SK-N-SH (cell line): Measurements from ENCODE around the gene DROSHA. TPM values are rescaled to one million over a fixed set of nuclear protein-coding genes. Genes with fewer than 3 reads are reported as not detected.

ENCODE experiments used
- CTCF ChIA-PET: fragments of 300-600, 350-600 bp; formaldehyde crosslinking; extraction: SDS; loops from one replicate; lab custom pipeline; 2021; lab: Yijun Ruan, JAX
- POLR2A ChIA-PET: fragments of 350-600 bp; sonication (Branson Sonifier 250); formaldehyde crosslinking; extraction: SDS; loops from one replicate; lab custom pipeline; 2020; ENCODE audit warnings: antibody characterized with exemption, inconsistent platforms; lab: Yijun Ruan, JAX
- DNase-seq: peaks from one replicate; pipeline ENCODE4 v3.0.0; 2012
- H2AFZ ChIP-seq: fragments of 200-600 bp; sonication (generic); 2 replicates; pipeline ENCODE4 v1.8.1; 2016; ENCODE audit warnings: antibody characterized with exemption, mild to moderate bottlenecking, low read depth
- H3F3A ChIP-seq: fragments of 200-600 bp; sonication (generic); replicated peaks from 2 replicates; pipeline ENCODE3; 2016; ENCODE audit warnings: antibody characterized with exemption, mild to moderate bottlenecking; ENCODE audit not compliant: insufficient read depth
- H3K27ac ChIP-seq, 2 experiments: fragments of 200-500 bp in 1 of 2; fragments of 200-600 bp in 1 of 2; sonication (Bioruptor generic) in 1 of 2; sonication (generic), shearing (Covaris generic) in 1 of 2; 2 replicates each; pipeline versions ENCODE4 v1.5.1 to v1.6.1; 2014 to 2016; ENCODE audit warnings: low read depth in 2 of 2, inconsistent platforms in 1 of 2, low read length in 1 of 2, mild to moderate bottlenecking in 1 of 2, mixed read lengths in 1 of 2
- H3K27me3 ChIP-seq: fragments of 200-600 bp; sonication (generic), shearing (Covaris generic); 2 replicates; pipeline ENCODE4 v1.6.1; 2016; ENCODE audit warnings: mixed run types; ENCODE audit not compliant: insufficient read depth
- H3K36me3 ChIP-seq, 2 experiments: fragments of 200-500 bp in 1 of 2; fragments of 200-600 bp in 1 of 2; sonication (Bioruptor generic) in 1 of 2; sonication (generic) in 1 of 2; replicated peaks in 1 of 2; 2 replicates each; pipeline versions ENCODE3 to v1.5.1; 2014 to 2016; ENCODE audit warnings: low read length in 1 of 2, mild to moderate bottlenecking in 1 of 2; ENCODE audit not compliant: insufficient read depth in 2 of 2, control insufficient read depth in 1 of 2
- H3K4me1 ChIP-seq, 2 experiments: fragments of 200-500 bp in 1 of 2; fragments of 200-600 bp in 1 of 2; sonication (Bioruptor generic) in 1 of 2; sonication (generic), shearing (Covaris generic) in 1 of 2; 2 replicates each; pipeline versions ENCODE4 v1.5.1 to v1.6.1; 2014 to 2016; ENCODE audit warnings: low read depth in 1 of 2, low read length in 1 of 2, mixed run types in 1 of 2; ENCODE audit not compliant: insufficient read depth in 2 of 2, control insufficient read depth in 1 of 2
- H3K4me2 ChIP-seq: fragments of 200-600 bp; sonication (generic), shearing (Covaris generic); 2 replicates; pipeline ENCODE4 v1.6.1; 2017; ENCODE audit warnings: mixed run types
- H3K4me3 ChIP-seq, 2 experiments: fragments of 200-500 bp in 1 of 2; fragments of 200-600 bp in 1 of 2; sonication (Bioruptor generic) in 1 of 2; sonication (generic), shearing (Covaris generic) in 1 of 2; 2 replicates each; pipeline versions ENCODE4 v1.5.1 to v1.8.1; 2014 to 2016; ENCODE audit warnings: low read depth in 2 of 2, inconsistent platforms in 1 of 2, low read length in 1 of 2, mild to moderate bottlenecking in 1 of 2, mixed read lengths in 1 of 2, moderate library complexity in 1 of 2
- H3K79me2 ChIP-seq: fragments of 200-600 bp; sonication (generic); 2 replicates; pipeline ENCODE4 v1.8.1; 2017; ENCODE audit warnings: mild to moderate bottlenecking; ENCODE audit not compliant: insufficient read depth
- H3K9ac ChIP-seq: fragments of 200-600 bp; sonication (generic); 2 replicates; pipeline ENCODE4 v1.6.1; 2017; ENCODE audit warnings: mixed run types
- H3K9me2 ChIP-seq: fragments of 200-600 bp; sonication (generic); 2 replicates; pipeline ENCODE4 v1.6.1; 2017; ENCODE audit warnings: mixed run types
- H3K9me3 ChIP-seq: fragments of 200-600 bp; sonication (generic); 2 replicates; pipeline ENCODE4 v1.6.1; 2017; ENCODE audit warnings: mixed run types, mild to moderate bottlenecking, moderate library complexity
- H4K20me1 ChIP-seq: fragments of 200-600 bp; sonication (generic); 2 replicates; pipeline ENCODE4 v1.6.1; 2017; ENCODE audit warnings: mild to moderate bottlenecking, mixed run types; ENCODE audit not compliant: insufficient read depth
- FOSL2 ChIP-seq: IDR thresholded peaks from 2 replicates; pipeline ENCODE4 v1.4.0; 2012; ENCODE audit warnings: low read depth, mild to moderate bottlenecking, moderate library complexity, borderline replicate concordance
- FOXJ3 ChIP-seq: sonication (generic); formaldehyde crosslinking; IDR thresholded peaks from 2 replicates; pipeline ENCODE4 v1.5.1; 2020; ENCODE audit warnings: mild to moderate bottlenecking, missing genetic modification reagents
- FOXM1 ChIP-seq: IDR thresholded peaks from 2 replicates; pipeline ENCODE4 v1.4.0; 2012; ENCODE audit warnings: low read depth, mild to moderate bottlenecking
- JUND ChIP-seq: IDR thresholded peaks from 2 replicates; pipeline ENCODE4 v1.4.0; 2012
- MEF2A ChIP-seq: IDR thresholded peaks from 2 replicates; pipeline ENCODE4 v1.4.0; 2012; ENCODE audit warnings: low read depth, borderline replicate concordance
- MXI1 ChIP-seq: IDR thresholded peaks from 2 replicates; pipeline ENCODE4 v1.6.1; 2012; ENCODE audit warnings: mild to moderate bottlenecking, low read depth, low read length, improper control_type of control experiment
- NRF1 ChIP-seq: IDR thresholded peaks from 2 replicates; pipeline ENCODE4 v1.6.1; 2012; ENCODE audit warnings: low read depth, mild to moderate bottlenecking, low read length
- POLR2AphosphoS5 ChIP-seq: IDR thresholded peaks from 2 replicates; pipeline ENCODE4 v1.6.1; 2012; ENCODE audit warnings: low read depth, low read length
- RXRA ChIP-seq: IDR thresholded peaks from 2 replicates; pipeline ENCODE4 v1.4.0; 2012; ENCODE audit warnings: low read depth, mild to moderate bottlenecking, borderline replicate concordance
- SMC3 ChIP-seq: IDR thresholded peaks from 2 replicates; pipeline ENCODE4 v1.6.1; 2012; ENCODE audit warnings: low read depth, low read length, improper control_type of control experiment
- TAF1 ChIP-seq: IDR thresholded peaks from 2 replicates; pipeline ENCODE4 v1.6.1; 2012; ENCODE audit warnings: low read depth, mild to moderate bottlenecking, low read length, moderate library complexity, borderline replicate concordance
- TCF12 ChIP-seq: IDR thresholded peaks from 2 replicates; pipeline ENCODE4 v1.4.0; 2012
- YY1 ChIP-seq: IDR thresholded peaks from 2 replicates; pipeline ENCODE4 v1.4.0; 2012; ENCODE audit warnings: low read depth, mild to moderate bottlenecking
- ZBTB33 ChIP-seq: IDR thresholded peaks from 2 replicates; pipeline ENCODE4 v1.4.0; 2012; ENCODE audit warnings: low read depth, borderline replicate concordance
- polyA plus RNA-seq, 3 experiments: library from polyadenylated mRNA; depleted of rRNA; stranded (reverse); fragments of >200 nt; gene quantifications; 2 replicates each; pipeline ENCODE4 v1.2.3, GENCODE V29; 2012
- TF ChIP-seq, protein P1 (sequence below): fragments of 150-350 bp; IDR thresholded peaks from 2 replicates; pipeline ENCODE4 v1.6.1; 2017; ENCODE audit warnings: antibody characterized with exemption, low read length, low read depth, borderline replicate concordance
- TF ChIP-seq, protein P2 (sequence below): IDR thresholded peaks from 2 replicates; pipeline ENCODE4; 2012
- TF ChIP-seq, protein P3 (sequence below): IDR thresholded peaks from 2 replicates; pipeline ENCODE4 v1.6.1; 2012; ENCODE audit warnings: mild to moderate bottlenecking, low read depth, low read length, moderate library complexity

The DROSHA gene
- polyA plus RNA-seq, 1 of the 3 experiments (the other 2 are of a cell fraction) = 49.3 TPM

- Histone ChIP-seq H3K9me2 (no peaks in the 10 kb centered on the region), H3K27ac (peak overlapping the region in 1 of 2 experiments; percentile 9; a peak in 1 of 4 replicates), H3F3A (peaks cover 3% of the 10 kb centered on the region), H3K27me3 (no peaks in the 10 kb centered on the region), H2AFZ (no peak overlapping the region), H3K4me1 (peaks cover 0 to 13% of the 10 kb centered on the region in 2 experiments; a peak in 1 of 4 replicates), H3K9ac (no peak overlapping the region), H3K9me3 (no peaks in the 10 kb centered on the region), H3K36me3 (peaks cover 38 to 46% of the 10 kb centered on the region in 2 experiments), H4K20me1 (no peaks in the 10 kb centered on the region), H3K79me2 (no peaks in the 10 kb centered on the region), H3K4me2 (no peak overlapping the region), H3K4me3 (no peak overlapping the region)
- TF ChIP-seq, protein P1, sequence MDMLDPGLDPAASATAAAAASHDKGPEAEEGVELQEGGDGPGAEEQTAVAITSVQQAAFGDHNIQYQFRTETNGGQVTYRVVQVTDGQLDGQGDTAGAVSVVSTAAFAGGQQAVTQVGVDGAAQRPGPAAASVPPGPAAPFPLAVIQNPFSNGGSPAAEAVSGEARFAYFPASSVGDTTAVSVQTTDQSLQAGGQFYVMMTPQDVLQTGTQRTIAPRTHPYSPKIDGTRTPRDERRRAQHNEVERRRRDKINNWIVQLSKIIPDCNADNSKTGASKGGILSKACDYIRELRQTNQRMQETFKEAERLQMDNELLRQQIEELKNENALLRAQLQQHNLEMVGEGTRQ = no peak
- TF ChIP-seq POLR2AphosphoS5 (no peak), FOXJ3 (CRISPR knock-in tag) (no peak), TAF1 (no peak), MXI1 (no peak), ZBTB33 (no peak), YY1 (no peak), RXRA (no peak), TCF12 (no peak), SMC3 (no peak), FOSL2 (no peak), FOXM1 (no peak), NRF1 (no peak), JUND (no peak), MEF2A (no peak)
- TF ChIP-seq, protein P2, sequence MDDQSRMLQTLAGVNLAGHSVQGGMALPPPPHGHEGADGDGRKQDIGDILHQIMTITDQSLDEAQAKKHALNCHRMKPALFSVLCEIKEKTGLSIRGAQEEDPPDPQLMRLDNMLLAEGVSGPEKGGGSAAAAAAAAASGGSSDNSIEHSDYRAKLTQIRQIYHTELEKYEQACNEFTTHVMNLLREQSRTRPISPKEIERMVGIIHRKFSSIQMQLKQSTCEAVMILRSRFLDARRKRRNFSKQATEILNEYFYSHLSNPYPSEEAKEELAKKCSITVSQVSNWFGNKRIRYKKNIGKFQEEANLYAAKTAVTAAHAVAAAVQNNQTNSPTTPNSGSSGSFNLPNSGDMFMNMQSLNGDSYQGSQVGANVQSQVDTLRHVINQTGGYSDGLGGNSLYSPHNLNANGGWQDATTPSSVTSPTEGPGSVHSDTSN = no peak
- TF ChIP-seq, protein P3, sequence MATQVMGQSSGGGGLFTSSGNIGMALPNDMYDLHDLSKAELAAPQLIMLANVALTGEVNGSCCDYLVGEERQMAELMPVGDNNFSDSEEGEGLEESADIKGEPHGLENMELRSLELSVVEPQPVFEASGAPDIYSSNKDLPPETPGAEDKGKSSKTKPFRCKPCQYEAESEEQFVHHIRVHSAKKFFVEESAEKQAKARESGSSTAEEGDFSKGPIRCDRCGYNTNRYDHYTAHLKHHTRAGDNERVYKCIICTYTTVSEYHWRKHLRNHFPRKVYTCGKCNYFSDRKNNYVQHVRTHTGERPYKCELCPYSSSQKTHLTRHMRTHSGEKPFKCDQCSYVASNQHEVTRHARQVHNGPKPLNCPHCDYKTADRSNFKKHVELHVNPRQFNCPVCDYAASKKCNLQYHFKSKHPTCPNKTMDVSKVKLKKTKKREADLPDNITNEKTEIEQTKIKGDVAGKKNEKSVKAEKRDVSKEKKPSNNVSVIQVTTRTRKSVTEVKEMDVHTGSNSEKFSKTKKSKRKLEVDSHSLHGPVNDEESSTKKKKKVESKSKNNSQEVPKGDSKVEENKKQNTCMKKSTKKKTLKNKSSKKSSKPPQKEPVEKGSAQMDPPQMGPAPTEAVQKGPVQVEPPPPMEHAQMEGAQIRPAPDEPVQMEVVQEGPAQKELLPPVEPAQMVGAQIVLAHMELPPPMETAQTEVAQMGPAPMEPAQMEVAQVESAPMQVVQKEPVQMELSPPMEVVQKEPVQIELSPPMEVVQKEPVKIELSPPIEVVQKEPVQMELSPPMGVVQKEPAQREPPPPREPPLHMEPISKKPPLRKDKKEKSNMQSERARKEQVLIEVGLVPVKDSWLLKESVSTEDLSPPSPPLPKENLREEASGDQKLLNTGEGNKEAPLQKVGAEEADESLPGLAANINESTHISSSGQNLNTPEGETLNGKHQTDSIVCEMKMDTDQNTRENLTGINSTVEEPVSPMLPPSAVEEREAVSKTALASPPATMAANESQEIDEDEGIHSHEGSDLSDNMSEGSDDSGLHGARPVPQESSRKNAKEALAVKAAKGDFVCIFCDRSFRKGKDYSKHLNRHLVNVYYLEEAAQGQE = no peak
- no peak for DNase-seq
- POLR2A ChIA-PET = no interaction called here
- CTCF ChIA-PET = interaction anchor here (0.8 to 1.0 kb wide), 2 partner anchors 34 to 255 kb away, joined by 3 read pairs; no protein-coding TSS in a partner anchor
Measured at GRCh38 chr5:31553863-31554262, 22.0 kb upstream of the DROSHA start.
